IPS-20b (cell line): ENCODE measurements around the gene ABLIM1.

Experiments
- H3K27ac ChIP-seq: one replicate; pipeline ENCODE4 v1.5.1; 2013; ENCODE audit warnings: low read length
- H3K27me3 ChIP-seq: 2 replicates; pipeline ENCODE4 v1.6.1; 2013; ENCODE audit warnings: mild to moderate bottlenecking, low read length, inconsistent platforms; ENCODE audit not compliant: insufficient read depth
- H3K36me3 ChIP-seq: 2 replicates; pipeline ENCODE4 v1.6.1; 2013; ENCODE audit warnings: low read depth, mild to moderate bottlenecking, inconsistent platforms, low read length, moderate library complexity; ENCODE audit not compliant: insufficient read depth
- H3K4me1 ChIP-seq: 2 replicates; pipeline ENCODE4 v1.6.1; 2013; ENCODE audit warnings: mild to moderate bottlenecking, control low read depth, inconsistent platforms, low read length, moderate library complexity; ENCODE audit not compliant: insufficient read depth
- H3K4me3 ChIP-seq: 2 replicates; pipeline ENCODE4 v1.5.1; 2013; ENCODE audit warnings: mild to moderate bottlenecking, low read length, inconsistent platforms
- H3K9ac ChIP-seq: 2 replicates; pipeline ENCODE4 v1.6.1; 2013; ENCODE audit warnings: low read depth, mild to moderate bottlenecking, inconsistent platforms, low read length, moderate library complexity
- H3K9me3 ChIP-seq: 2 replicates; pipeline ENCODE4 v1.6.1; 2013; ENCODE audit warnings: mild to moderate bottlenecking, low read depth, low read length, inconsistent platforms; ENCODE audit not compliant: insufficient read depth

ABLIM1 gene

DNA sequence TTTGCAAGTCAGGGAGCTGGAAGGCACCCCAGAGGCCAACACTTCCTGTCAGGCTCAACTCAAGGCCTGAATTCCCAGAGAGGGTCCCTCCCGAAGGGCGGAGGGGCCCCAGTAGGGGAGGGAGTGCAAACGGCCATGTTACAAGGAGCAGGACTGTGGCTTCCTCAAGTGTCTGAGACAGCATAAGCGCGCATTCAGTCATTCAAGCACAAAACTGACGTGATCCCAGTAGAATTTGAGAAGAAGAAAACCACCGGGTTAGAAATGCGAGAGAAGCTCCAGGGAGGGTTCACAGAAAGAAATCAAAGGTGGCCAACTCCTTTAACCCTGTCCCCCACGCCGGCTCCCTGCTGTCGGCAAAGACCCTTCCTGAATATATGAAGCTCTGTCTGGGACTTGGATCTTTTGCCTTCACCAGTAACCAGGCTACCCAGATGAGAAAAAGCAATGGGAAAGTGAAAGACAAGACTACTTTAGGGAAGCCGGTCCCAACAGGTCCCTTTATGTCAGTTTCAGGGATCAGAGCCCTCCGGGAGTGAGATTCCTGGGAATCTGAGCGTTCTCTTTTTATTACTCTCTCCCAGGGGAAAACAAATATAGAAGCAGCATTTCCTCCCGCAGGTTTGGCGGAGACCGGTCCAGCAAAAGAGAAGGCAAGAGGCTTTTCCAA, 255.1 kb downstream of the ABLIM1 start:
- Histone ChIP-seq H3K9ac (peak overlapping the region; percentile 45; the same call in 1 of the 2 replicates), H3K4me1 (peaks cover 12% of the 10 kb centered on the region; the same call in 1 of the 2 replicates), H3K27ac (no peak overlapping the region), H3K27me3 (peaks cover 58% of the 10 kb centered on the region), H3K4me3 (peak overlapping the region; percentile 81), H3K9me3 (no peaks in the 10 kb centered on the region), H3K36me3 (no peaks in the 10 kb centered on the region)

DNA sequence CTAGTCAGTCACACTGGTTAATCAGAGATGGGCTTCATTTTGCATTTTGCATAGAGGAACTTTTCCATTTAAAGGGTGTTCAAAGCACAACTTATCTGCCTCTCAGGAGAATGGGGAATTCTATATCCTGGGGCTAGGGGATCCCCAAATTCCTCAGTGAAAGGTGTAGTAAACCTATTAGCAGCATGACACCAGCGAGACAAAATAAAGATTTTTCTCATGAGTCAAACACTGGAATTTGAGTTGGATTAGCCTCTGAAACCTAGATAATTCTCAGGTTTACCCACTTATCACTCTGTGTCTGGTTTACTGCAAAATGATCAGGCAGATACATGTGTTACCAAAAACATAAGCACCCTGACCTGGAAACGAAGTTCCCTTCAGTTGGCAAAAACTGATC, 255.8 kb downstream of the ABLIM1 start:
- H3K4me3 ChIP-seq = peak overlapping the region; percentile 81

DNA sequence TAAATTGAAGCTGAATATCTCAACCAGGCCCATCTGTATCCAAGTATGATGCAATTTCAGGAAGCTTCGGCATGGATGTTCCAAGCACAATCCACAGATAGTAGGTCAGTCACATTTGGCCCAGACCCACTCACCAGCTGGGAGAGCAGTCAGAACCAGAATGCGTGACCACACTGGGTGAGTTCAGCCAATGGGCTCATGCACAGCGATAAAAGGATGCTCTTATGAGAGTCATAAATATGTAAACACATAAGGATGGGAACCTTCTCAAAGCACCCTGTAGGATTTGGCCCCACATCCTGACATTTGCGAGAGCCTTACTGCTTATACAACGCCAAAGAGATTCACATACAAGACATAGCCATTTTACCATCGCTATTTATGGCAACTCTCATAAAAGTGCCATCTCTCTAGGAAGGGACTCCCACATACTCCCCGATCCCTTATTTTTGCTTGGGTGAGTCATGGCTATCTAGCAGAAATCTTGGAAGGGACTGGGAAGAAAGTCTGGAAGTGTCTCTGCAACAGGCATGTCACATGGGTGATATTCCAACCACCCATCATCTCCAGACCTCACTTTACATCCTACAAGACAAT, 256.8 kb downstream of the ABLIM1 start:
- Histone ChIP-seq H3K27me3 (peaks cover 53% of the 10 kb centered on the region), H3K4me3 (no peak overlapping the region), H3K4me1 (peaks cover 12% of the 10 kb centered on the region; the same call in 1 of the 2 replicates), H3K27ac (no peak overlapping the region), H3K9ac (no peak overlapping the region), H3K36me3 (no peaks in the 10 kb centered on the region), H3K9me3 (no peaks in the 10 kb centered on the region)

More for the DNA sequence above, 255.8 kb downstream of the ABLIM1 start:
- no peaks in the 10 kb centered on the region for H3K9me3 ChIP-seq
- H3K27ac ChIP-seq = no peak overlapping the region
- no peak overlapping the region for H3K9ac ChIP-seq
- H3K36me3 ChIP-seq = no peaks in the 10 kb centered on the region
- peaks cover 57% of the 10 kb centered on the region for H3K27me3 ChIP-seq
- H3K4me1 ChIP-seq = peaks cover 12% of the 10 kb centered on the region; the same call in 1 of the 2 replicates

DNA sequence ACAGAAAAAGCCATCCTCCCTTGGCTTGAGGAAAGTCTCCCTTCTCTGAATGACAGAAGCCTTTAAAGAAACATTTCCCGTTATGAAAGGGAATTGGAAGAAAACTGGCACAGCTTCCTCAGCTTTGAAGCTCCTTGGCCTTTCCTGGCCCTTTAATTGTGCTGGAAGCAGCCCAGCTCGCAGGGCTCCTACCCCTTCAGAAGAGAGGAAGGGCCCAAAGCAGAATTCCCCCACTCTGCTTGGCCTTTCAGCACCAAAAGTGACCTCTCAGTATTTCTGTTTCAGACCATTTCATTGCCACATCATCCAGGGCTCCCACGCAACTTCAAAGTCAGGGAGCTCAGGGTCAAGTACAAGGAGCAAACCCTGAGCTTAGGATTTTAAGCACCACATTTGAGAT, 258.0 kb downstream of the ABLIM1 start:
- H3K4me1 ChIP-seq = peaks cover 12% of the 10 kb centered on the region; the same call in 1 of the 2 replicates
- H3K4me3 ChIP-seq = no peak overlapping the region
- H3K27ac ChIP-seq = no peak overlapping the region
- peaks cover 41% of the 10 kb centered on the region for H3K27me3 ChIP-seq
- no peaks in the 10 kb centered on the region for H3K9me3 ChIP-seq
- no peak overlapping the region for H3K9ac ChIP-seq
- H3K36me3 ChIP-seq = no peaks in the 10 kb centered on the region

DNA sequence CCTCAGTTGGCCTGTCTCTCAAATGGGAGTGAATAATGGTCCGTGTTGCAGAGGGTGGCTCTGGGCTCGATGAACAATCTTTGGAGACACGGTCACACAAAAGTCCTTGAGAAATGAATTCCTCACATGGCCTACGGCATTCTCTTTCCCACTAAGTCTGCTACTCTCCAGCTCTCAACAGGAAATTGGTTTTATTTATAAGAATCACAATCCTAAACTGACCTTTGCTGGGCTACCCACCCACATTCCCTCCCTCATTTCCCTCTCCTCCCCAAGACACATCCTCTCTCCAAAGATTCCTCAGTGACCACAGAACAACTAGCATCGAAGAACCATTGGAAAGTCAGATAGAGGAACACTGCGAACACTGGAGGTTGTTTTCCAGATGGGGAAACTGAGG, 258.5 kb downstream of the ABLIM1 start:
- Histone ChIP-seq H3K4me3 (no peak overlapping the region), H3K9ac (no peak overlapping the region), H3K9me3 (no peaks in the 10 kb centered on the region), H3K27ac (no peak overlapping the region), H3K36me3 (no peaks in the 10 kb centered on the region), H3K4me1 (peaks cover 12% of the 10 kb centered on the region; the same call in 1 of the 2 replicates), H3K27me3 (peaks cover 36% of the 10 kb centered on the region)

DNA sequence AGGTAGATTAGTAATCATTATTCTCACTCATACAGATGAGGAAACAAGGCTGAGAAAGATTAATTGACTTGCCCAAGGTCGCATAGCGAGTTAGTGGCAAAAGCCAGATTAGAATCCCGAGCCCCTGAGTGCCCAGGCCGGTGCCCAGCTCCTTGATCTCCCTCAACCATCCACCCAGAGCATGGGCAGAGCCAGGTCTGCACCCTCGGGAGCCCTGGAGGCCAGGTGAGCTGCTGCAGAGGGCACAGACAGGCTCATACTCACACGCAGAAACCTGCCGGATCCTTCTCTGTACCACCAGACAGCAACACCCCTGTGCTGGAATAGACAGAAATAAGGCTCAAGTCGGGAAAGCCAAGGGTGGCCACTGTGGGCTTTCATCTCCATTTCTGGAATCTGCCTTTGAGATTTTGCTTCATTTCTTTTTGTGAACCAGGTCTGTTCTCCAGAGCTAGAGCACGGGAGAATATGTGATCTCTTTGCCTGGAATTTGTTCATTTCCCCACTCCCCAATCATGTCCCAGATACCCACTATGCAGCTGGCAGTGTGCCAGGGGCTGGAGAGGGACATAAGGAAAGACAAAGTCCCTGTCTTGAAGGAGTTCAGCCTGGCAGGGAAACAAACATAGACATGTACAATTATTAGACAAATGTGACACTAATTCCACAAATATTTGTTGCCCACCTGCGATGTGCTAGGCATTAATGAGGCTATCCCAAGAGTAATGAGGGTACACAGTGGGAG, 259.3 kb downstream of the ABLIM1 start:
- Histone ChIP-seq H3K27ac (no peak overlapping the region), H3K27me3 (peaks cover 27% of the 10 kb centered on the region)

DNA sequence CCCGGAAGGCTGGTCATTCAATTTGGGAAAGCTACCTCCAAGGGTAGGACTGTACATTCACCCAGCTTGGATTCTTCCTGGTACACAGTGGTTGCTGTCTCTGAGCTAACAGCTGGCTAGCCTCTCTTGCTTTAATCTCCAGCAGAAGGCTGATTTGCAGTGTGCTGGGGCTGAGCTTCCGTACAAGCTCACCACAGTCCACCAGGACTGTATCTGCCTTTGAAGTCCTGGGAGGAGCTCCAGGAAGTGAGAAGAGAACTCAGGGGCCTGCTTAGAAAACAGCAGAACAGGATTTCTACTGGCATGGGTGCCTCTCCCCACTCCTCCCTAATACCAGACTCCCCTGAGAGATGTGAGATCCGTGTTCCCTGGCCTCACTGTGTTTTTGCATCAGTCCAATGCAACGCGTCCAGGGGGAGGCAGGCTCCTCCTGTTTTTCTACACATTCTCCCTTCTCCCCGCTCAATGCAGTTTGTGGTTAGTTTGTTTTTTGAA, 260.4 kb downstream of the ABLIM1 start:
- Histone ChIP-seq H3K9me3 (no peaks in the 10 kb centered on the region), H3K27ac (no peak overlapping the region), H3K4me1 (peaks cover 14% of the 10 kb centered on the region), H3K9ac (no peak overlapping the region), H3K27me3 (peaks cover 17% of the 10 kb centered on the region), H3K36me3 (no peaks in the 10 kb centered on the region), H3K4me3 (no peak overlapping the region)

More for the DNA sequence above, 259.3 kb downstream of the ABLIM1 start:
- H3K9me3 ChIP-seq = no peaks in the 10 kb centered on the region
- no peak overlapping the region for H3K4me3 ChIP-seq
- H3K4me1 ChIP-seq = peaks cover 12% of the 10 kb centered on the region; the same call in 1 of the 2 replicates
- H3K9ac ChIP-seq = no peak overlapping the region
- no peaks in the 10 kb centered on the region for H3K36me3 ChIP-seq

DNA sequence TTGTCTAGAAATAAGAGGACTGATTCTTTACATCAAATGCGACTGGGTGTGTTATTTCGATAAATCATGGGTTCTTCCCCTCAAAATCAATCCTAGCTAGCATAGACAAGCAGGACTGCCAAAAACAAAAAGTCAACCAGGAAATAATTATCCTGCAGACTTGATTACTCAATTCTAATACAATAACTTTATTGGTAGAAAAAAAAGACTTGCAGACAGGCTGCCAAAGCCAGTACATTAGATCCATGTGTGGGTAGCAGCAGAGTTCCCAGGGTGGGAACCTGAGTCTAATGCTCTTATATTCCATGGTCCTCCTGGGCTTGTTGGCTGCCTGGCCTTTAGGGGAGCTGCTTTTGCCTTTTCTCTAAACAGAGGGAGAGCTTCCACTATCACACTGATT, 261.6 kb downstream of the ABLIM1 start:
- no peak overlapping the region for H3K9ac ChIP-seq
- H3K4me3 ChIP-seq = no peak overlapping the region
- no peaks in the 10 kb centered on the region for H3K9me3 ChIP-seq
- H3K27me3 ChIP-seq = peaks cover 4% of the 10 kb centered on the region
- H3K27ac ChIP-seq = no peak overlapping the region
- no peaks in the 10 kb centered on the region for H3K36me3 ChIP-seq
- peaks cover 6% of the 10 kb centered on the region for H3K4me1 ChIP-seq

DNA sequence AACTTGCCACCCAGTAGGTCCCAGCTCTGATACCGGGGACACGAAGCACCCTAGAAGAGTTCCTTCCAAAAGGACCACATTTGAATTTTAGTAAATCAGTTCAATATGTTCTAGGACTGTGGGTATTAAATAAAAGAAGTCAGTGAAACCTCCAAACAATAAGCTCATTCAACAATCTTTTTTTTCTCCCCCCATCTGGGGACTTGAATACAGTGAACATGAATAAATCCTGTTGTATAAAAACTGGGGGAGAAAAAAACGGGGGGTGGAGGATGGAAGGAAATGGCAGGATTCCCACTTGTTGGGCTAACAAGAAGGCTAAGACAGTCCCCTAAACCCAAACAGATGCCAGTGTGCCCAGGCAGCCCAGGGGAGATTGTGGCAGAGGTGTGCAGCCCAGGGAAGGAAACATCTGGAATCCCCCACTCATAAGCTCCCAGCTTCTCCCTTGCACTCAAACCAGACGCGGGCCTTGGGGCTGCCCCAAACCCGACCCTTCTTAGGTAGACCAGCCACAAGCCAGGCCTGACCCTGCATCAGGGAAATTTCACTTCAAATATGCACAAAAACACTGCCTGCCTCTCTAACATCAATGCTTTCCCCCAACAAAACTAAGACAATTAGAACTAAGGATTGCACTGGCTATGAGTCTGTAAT, 262.6 kb downstream of the ABLIM1 start:
- Histone ChIP-seq H3K4me3 (no peak overlapping the region), H3K27me3 (no peaks in the 10 kb centered on the region; the same call in 1 of the 2 replicates), H3K9ac (no peak overlapping the region), H3K4me1 (peaks cover 6% of the 10 kb centered on the region), H3K36me3 (no peaks in the 10 kb centered on the region), H3K9me3 (no peaks in the 10 kb centered on the region), H3K27ac (no peak overlapping the region)

DNA sequence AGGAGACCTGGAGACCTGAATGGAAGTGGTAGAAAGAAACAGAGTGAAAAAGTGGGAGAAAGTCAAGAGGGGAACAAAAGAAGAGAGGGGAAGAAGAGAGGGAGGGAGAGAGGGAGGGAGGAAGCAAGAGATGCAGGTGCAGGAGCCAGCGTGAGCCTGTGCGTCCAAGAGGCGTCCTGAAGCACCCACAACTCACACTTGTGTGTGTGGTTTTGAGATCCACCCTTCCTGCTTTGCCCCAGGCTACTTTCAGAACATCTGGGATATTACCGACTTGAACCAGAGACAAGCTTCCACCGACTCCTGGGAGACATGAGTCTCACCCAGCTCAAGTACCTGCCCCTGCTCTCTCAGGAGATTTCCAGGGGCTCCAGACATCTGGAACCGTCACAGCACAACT, 263.5 kb downstream of the ABLIM1 start:
- Histone ChIP-seq H3K9me3 (no peaks in the 10 kb centered on the region), H3K36me3 (no peaks in the 10 kb centered on the region), H3K4me1 (peaks cover 6% of the 10 kb centered on the region), H3K27ac (no peak overlapping the region), H3K27me3 (no peaks in the 10 kb centered on the region; the same call in 1 of the 2 replicates), H3K9ac (no peak overlapping the region), H3K4me3 (no peak overlapping the region)

DNA sequence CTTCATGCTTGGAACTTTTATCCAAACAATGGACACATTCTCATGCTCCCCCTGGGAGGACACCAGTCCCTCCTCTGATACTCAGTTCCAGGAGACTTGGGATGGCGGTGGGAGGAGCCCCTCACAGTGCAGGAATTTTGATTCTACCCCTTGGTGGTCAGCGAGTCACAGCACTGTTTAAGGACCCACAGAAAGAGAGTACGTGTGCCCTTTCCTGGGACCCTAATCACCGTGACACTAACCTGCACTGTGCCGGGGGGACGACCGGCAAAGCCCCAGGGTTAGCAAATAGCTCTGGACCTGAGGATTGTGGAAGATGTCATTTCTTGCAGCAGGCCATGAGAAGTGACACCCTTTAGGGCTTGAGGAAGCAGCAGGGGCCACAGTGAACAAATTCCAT, 264.2 kb downstream of the ABLIM1 start:
- Histone ChIP-seq H3K9ac (no peak overlapping the region), H3K9me3 (no peaks in the 10 kb centered on the region), H3K27me3 (no peaks in the 10 kb centered on the region; the same call in 1 of the 2 replicates), H3K4me1 (peaks cover 6% of the 10 kb centered on the region), H3K27ac (no peak overlapping the region), H3K4me3 (no peak overlapping the region), H3K36me3 (no peaks in the 10 kb centered on the region)
